ENCODE results near the gene RTKN. TPM values are rescaled to one million over a fixed set of nuclear protein-coding genes. Genes with fewer than 3 reads are reported as not detected.

The RTKN gene
- total RNA-seq, 1 donor from 2014 or later, result 11.3 TPM

- no peak for DNase-seq (ENCODE audit: low spot score)
These were observed 24.0 kb downstream of the RTKN start for GRCh38 chr2:74417763-74418162.

- no peak for DNase-seq (ENCODE audit: low spot score)
These were observed 24.5 kb downstream of the RTKN start for GRCh38 chr2:74417197-74417596.

- DNase-seq (ENCODE audit: low spot score), result no peak
These were observed 25.0 kb downstream of the RTKN start for GRCh38 chr2:74416778-74417177.

- no peak for DNase-seq (ENCODE audit: low spot score)
These were observed 25.9 kb downstream of the RTKN start for GRCh38 chr2:74415762-74416395.

- no peak for DNase-seq (ENCODE audit: low spot score)
These were observed 26.6 kb downstream of the RTKN start for GRCh38 chr2:74414881-74415761.

GRCh38 chr2:74414441-74414840, 27.3 kb downstream of the RTKN start:
- no peak for DNase-seq (ENCODE audit: low spot score)

- no peak for DNase-seq (ENCODE audit: low spot score)
These were observed 28.6 kb downstream of the RTKN start for GRCh38 chr2:74413001-74413698.

GRCh38 chr2:74407682-74408081, 34.1 kb downstream of the RTKN start:
- no peak for DNase-seq (ENCODE audit: low spot score)

- DNase-seq (ENCODE audit: low spot score), result no peak
These were observed 35.7 kb downstream of the RTKN start for GRCh38 chr2:74406035-74406434.

GRCh38 chr2:74401891-74402290, 39.8 kb downstream of the RTKN start:
- DNase-seq (ENCODE audit: low spot score), result no peak

- DNase-seq (ENCODE audit: low spot score), result no peak
These were observed 42.0 kb downstream of the RTKN start for GRCh38 chr2:74399785-74400184.

- no peak for DNase-seq (ENCODE audit: low spot score)
These were observed 45.6 kb downstream of the RTKN start for GRCh38 chr2:74396149-74396548.

GRCh38 chr2:74393525-74393924, 48.2 kb downstream of the RTKN start:
- no peak for DNase-seq (ENCODE audit: low spot score)

GRCh38 chr2:74392449-74392743, 49.3 kb downstream of the RTKN start:
- DNase-seq (ENCODE audit: low spot score), result no peak

GRCh38 chr2:74391580-74392448, 49.9 kb downstream of the RTKN start:
- peak; percentile 97 for DNase-seq (ENCODE audit: low spot score)

GRCh38 chr2:74391209-74391579, 50.5 kb downstream of the RTKN start:
- DNase-seq (ENCODE audit: low spot score), result no peak

- DNase-seq (ENCODE audit: low spot score), result no peak
These were observed 51.1 kb downstream of the RTKN start for GRCh38 chr2:74390606-74391005.

- DNase-seq (ENCODE audit: low spot score), result no peak
These were observed 54.4 kb downstream of the RTKN start for GRCh38 chr2:74387346-74387745.

GRCh38 chr2:74385396-74385795, 56.3 kb downstream of the RTKN start:
- DNase-seq (ENCODE audit: low spot score), result no peak

- DNase-seq (ENCODE audit: low spot score), result no peak
These were observed 57.7 kb downstream of the RTKN start for GRCh38 chr2:74384051-74384450.

- no peak for DNase-seq (ENCODE audit: low spot score)
These were observed 58.5 kb downstream of the RTKN start for GRCh38 chr2:74383254-74383653.

Measured in mesenteric fat pad (tissue), 1 donor.